ENCODE measurements around the gene EIPR1. TPM values are rescaled to one million over a fixed set of nuclear protein-coding genes. Genes with fewer than 3 reads are reported as not detected.

Gene EIPR1
- total RNA-seq, 2 experiments from 2014 or later, result 38.3 to 43.1 TPM

DNA sequence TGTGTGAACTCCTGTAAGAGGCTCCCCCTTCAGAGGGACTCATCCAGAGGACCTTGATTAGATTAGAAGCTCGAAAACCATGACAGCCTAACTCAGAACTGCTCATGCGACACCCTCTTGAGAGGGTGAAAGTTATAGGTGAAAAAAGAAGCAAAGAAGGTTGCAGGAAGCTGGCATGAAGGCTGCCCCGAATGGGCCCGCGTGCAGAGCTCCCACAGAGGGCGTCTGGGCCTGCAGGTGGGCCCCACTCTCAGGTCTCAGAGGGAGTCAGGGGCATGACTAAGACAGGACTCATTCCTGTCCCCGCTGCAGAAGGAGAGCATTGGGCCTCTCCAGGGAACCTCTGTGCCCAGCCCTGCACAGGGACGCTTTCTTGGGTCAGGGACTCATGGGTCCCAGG is 235.4 kb downstream of the EIPR1 start:
- H3K36me3 Mint-ChIP-seq, result no peaks in the 10 kb centered on the region
- DNase-seq, result no peak
- no peak overlapping the region for H3K27ac Mint-ChIP-seq
- no peaks in the 10 kb centered on the region for H3K27me3 Mint-ChIP-seq
- no peak overlapping the region for H3K4me3 Mint-ChIP-seq
- H3K9me3 Mint-ChIP-seq, result no peaks in the 10 kb centered on the region
- H3K4me1 Mint-ChIP-seq, result no peaks in the 10 kb centered on the region

GRCh38 chr2:3141696-3142095 is 235.9 kb downstream of the EIPR1 start:
- no peaks in the 10 kb centered on the region for H3K36me3 Mint-ChIP-seq
- no peaks in the 10 kb centered on the region for H3K4me1 Mint-ChIP-seq
- no peak overlapping the region for H3K4me3 Mint-ChIP-seq
- no peaks in the 10 kb centered on the region for H3K9me3 Mint-ChIP-seq
- no peak for DNase-seq
- no peaks in the 10 kb centered on the region for H3K27me3 Mint-ChIP-seq
- no peak overlapping the region for H3K27ac Mint-ChIP-seq

- H3K9me3 Mint-ChIP-seq, result peaks cover 5% of the 10 kb centered on the region
- H3K4me1 Mint-ChIP-seq, result no peaks in the 10 kb centered on the region
- DNase-seq, result no peak
- H3K36me3 Mint-ChIP-seq, result peaks cover 4% of the 10 kb centered on the region
- no peaks in the 10 kb centered on the region for H3K27me3 Mint-ChIP-seq
- no peak overlapping the region for H3K27ac Mint-ChIP-seq
- no peak overlapping the region for H3K4me3 Mint-ChIP-seq
Observed at GRCh38 chr2:3139906-3140305, 237.7 kb downstream of the EIPR1 start.

Other genes starting within 250 kb of the EIPR1 start
- 10 to 100 TPM; 58.7 to 64.6 TPM for gene TRAPPC12, start 1.9 kb upstream of the EIPR1 start, total RNA-seq
- gene ADI1, start 141.7 kb upstream of the EIPR1 start, total RNA-seq, result 10 to 100 TPM; 22.8 to 23.7 TPM
- gene RNASEH1, start 180.5 kb upstream of the EIPR1 start, total RNA-seq, result 10 to 100 TPM; 39.4 to 39.8 TPM
- gene RPS7, start 197.4 kb upstream of the EIPR1 start, total RNA-seq, result 1,000 to 10,000 TPM; 1,614 to 1,631 TPM
- under 1 TPM; 0.52 to 0.86 TPM for gene COLEC11, start 217.3 kb upstream of the EIPR1 start, total RNA-seq